Thyroid gland (tissue), 4 donors: ENCODE data around the gene STAP2. TPM values are rescaled to one million over a fixed set of nuclear protein-coding genes. Genes with fewer than 3 reads are reported as not detected.

ENCODE experiments used
- DNase-seq, 2 donors: peaks; one replicate each; pipeline ENCODE4 v3.0.0-alpha.2; 2019
- H3K27ac ChIP-seq, 3 donors: fragments of 200-600 bp; sonication (generic); 1 replicate in 2 of 3; 2 replicates in 1 of 3; pipeline ENCODE4 v1.5.1; 2016 to 2019; ENCODE audit warnings: mild to moderate bottlenecking in 1 of 3, moderate library complexity in 1 of 3
- H3K27me3 ChIP-seq: fragments of 200-600 bp; sonication (generic); one replicate; pipeline ENCODE4 v1.5.1; 2019
- H3K36me3 ChIP-seq, 2 donors: fragments of 200-600 bp; sonication (generic); one replicate each; pipeline ENCODE4 v1.5.1; 2016 to 2019
- H3K4me1 ChIP-seq, 2 donors: fragments of 200-600 bp; sonication (generic); one replicate each; pipeline ENCODE4 v1.5.1; 2017 to 2019
- H3K4me3 ChIP-seq, 3 donors: fragments of 200-600 bp; sonication (generic); replicated peaks in 1 of 3; 1 replicate in 2 of 3; 2 replicates in 1 of 3; pipeline ENCODE4 v1.5.1; 2016; ENCODE audit warnings: mild to moderate bottlenecking in 1 of 3
- H3K9me3 ChIP-seq: fragments of 200-600 bp; sonication (generic); one replicate; pipeline ENCODE4 v1.5.1; 2017
- CTCF ChIP-seq, 6 experiments: fragments of 200-600 bp in 3 of 6; fragments of 450-650 bp in 3 of 6; sonication (generic) in 3 of 6; IDR thresholded peaks; one replicate each; pipeline ENCODE4 v1.5.1; 2016 to 2019; ENCODE audit warnings: antibody characterized with exemption in 6 of 6, mild to moderate bottlenecking in 2 of 6, inconsistent platforms in 1 of 6, moderate library complexity in 1 of 6
- POLR2A ChIP-seq, 2 donors: fragments of 450-650 bp; IDR thresholded peaks; one replicate each; pipeline ENCODE4 v1.6.1; 2017; ENCODE audit warnings: antibody characterized with exemption in 2 of 2, mild to moderate bottlenecking in 2 of 2, moderate library complexity in 1 of 2
- WGBS, 2 donors: methylation state at CpG; one replicate each; pipeline ENCODE4 v1.1.5; 2017; 5-methylcytosine and 5-hydroxymethylcytosine counted together
- intact Hi-C: fragments of 100-400 bp; cut with DNase I; formaldehyde crosslinking; loops from one replicate; pipeline ENCODE4 v1.15.1; 2023
- total RNA-seq, 4 donors: library from RNA; depleted of rRNA; stranded (reverse); fragments of >200 nt; gene quantifications; one replicate each; pipeline ENCODE4 v1.2.3, GENCODE V29; 2016

The STAP2 gene
- total RNA-seq, 4 donors from 2014 or later: 12.1 to 50.6 (median 29.7) TPM

GRCh38 chr19:4304538-4305256, 33.9 kb downstream of the STAP2 start, which contains the start of gene FSD1:
Gene FSD1 (plus strand): TSS chr19:4304598. CDS start chr19:4304747, 149 bp downstream.
- no peaks in the 10 kb centered on the region for H3K27me3 ChIP-seq
- TF ChIP-seq CTCF (IDR thresholded peaks at IDR 0.05) (no peak), POLR2A (IDR thresholded peaks at IDR 0.05) (no peak)
- DNase-seq: no peak
- H3K9me3 ChIP-seq: no peaks in the 10 kb centered on the region
- intact Hi-C loops: no loop called here
- 19 to 37% methylated on average over 4 to 7 of the region's 63 CpGs for WGBS, 2 donors
- no peak within 1 kb of the TSS for H3K4me3 ChIP-seq
- H3K27ac ChIP-seq: no peak within 1 kb of the TSS
- H3K36me3 ChIP-seq: no peaks in the 10 kb centered on the region
- no peaks in the 10 kb centered on the region for H3K4me1 ChIP-seq

GRCh38 chr19:4303819-4304537, 34.6 kb downstream of the STAP2 start:
- H3K9me3 ChIP-seq: no peaks in the 10 kb centered on the region
- H3K27ac ChIP-seq: no peak overlapping the region
- intact Hi-C loops: no loop called here
- no peaks in the 10 kb centered on the region for H3K27me3 ChIP-seq
- WGBS, 2 donors: 55 to 59% methylated on average over 16 to 17 of the region's 18 CpGs
- no peak overlapping the region for H3K4me3 ChIP-seq
- H3K4me1 ChIP-seq: no peaks in the 10 kb centered on the region
- no peak for TF ChIP-seq POLR2A (IDR thresholded peaks at IDR 0.05)
- no peak for TF ChIP-seq CTCF (IDR thresholded peaks at IDR 0.05)
- DNase-seq: no peak
- no peaks in the 10 kb centered on the region for H3K36me3 ChIP-seq

GRCh38 chr19:4302243-4302640, 36.4 kb downstream of the STAP2 start, which contains the start of gene TMIGD2:
Gene TMIGD2 (minus strand): TSS chr19:4302389. CDS start chr19:4302385, 4 bp downstream.
- Histone ChIP-seq H3K27ac (no peak within 1 kb of the TSS), H3K27me3 (no peaks in the 10 kb centered on the region), H3K4me1 (no peaks in the 10 kb centered on the region), H3K4me3 (no peak within 1 kb of the TSS), H3K36me3 (no peaks in the 10 kb centered on the region), H3K9me3 (no peaks in the 10 kb centered on the region)
- TF ChIP-seq CTCF (IDR thresholded peaks at IDR 0.05) (no peak), POLR2A (IDR thresholded peaks at IDR 0.05) (no peak)
- intact Hi-C loops: no loop called here
- no peak for DNase-seq
- 65 to 71% methylated on average over 8 of the region's 8 CpGs for WGBS, 2 donors

- no peak for DNase-seq
- H3K4me3 ChIP-seq: no peak overlapping the region
- H3K27me3 ChIP-seq: no peaks in the 10 kb centered on the region
- intact Hi-C loops: no loop called here
- 51 to 56% methylated on average over 13 of the region's 13 CpGs for WGBS, 2 donors
- TF ChIP-seq CTCF (IDR thresholded peaks at IDR 0.05): no peak
- H3K27ac ChIP-seq: no peak overlapping the region
- H3K9me3 ChIP-seq: no peaks in the 10 kb centered on the region
- no peaks in the 10 kb centered on the region for H3K36me3 ChIP-seq
- no peaks in the 10 kb centered on the region for H3K4me1 ChIP-seq
Measured at GRCh38 chr19:4301590-4302242, 36.9 kb downstream of the STAP2 start.
